Kidney (tissue), 14 donors: Measurements from ENCODE around the gene TRIO. TPM values are rescaled to one million over a fixed set of nuclear protein-coding genes. Genes with fewer than 3 reads are reported as not detected.
"Not testable (repeated sequence)": the region's sequence is repeated elsewhere in the genome, so short reads cannot be mapped to it uniquely, and the experiment has no call there.

ENCODE experiments used
- DNase-seq, 5 donors: peaks; one replicate each; pipeline ENCODE4 v3.0.0-alpha.2; 2013 to 2020
- FAIRE-seq: peaks from 2 replicates; lab custom pipeline; 2012; peaks lifted over from hg19 to GRCh38; lab: Jason Lieb, UNC
- H3K27ac ChIP-seq, 2 donors: one replicate each; pipeline ENCODE4 v1.7.0; 2013; ENCODE audit warnings: low read depth in 2 of 2, low read length in 2 of 2, inconsistent platforms in 1 of 2
- H3K27me3 ChIP-seq: one replicate; pipeline ENCODE4 v1.7.1; 2013; ENCODE audit warnings: low read length, inconsistent platforms; ENCODE audit not compliant: control insufficient read depth, insufficient read depth
- H3K36me3 ChIP-seq, 3 donors: one replicate each; pipeline versions ENCODE4 v1.7.0 to v1.7.1; 2013; ENCODE audit warnings: low read length in 3 of 3, control low read depth in 1 of 3, inconsistent platforms in 1 of 3; ENCODE audit not compliant: insufficient read depth in 3 of 3, control insufficient read depth in 2 of 3
- H3K4me1 ChIP-seq, 3 donors: one replicate each; pipeline versions ENCODE4 v1.7.0 to v1.7.1; 2013; ENCODE audit warnings: low read length in 3 of 3, inconsistent platforms in 1 of 3, low read depth in 1 of 3; ENCODE audit not compliant: control insufficient read depth in 2 of 3, insufficient read depth in 2 of 3
- H3K4me3 ChIP-seq, 3 donors: one replicate each; pipeline versions ENCODE4 v1.7.0 to v1.8.1; 2013; ENCODE audit warnings: low read length in 3 of 3, control low read depth in 1 of 3, inconsistent platforms in 1 of 3
- H3K9ac ChIP-seq, 3 donors: one replicate each; pipeline versions ENCODE4 v1.7.0 to v1.7.1; 2013; ENCODE audit warnings: low read length in 3 of 3, control low read depth in 1 of 3, inconsistent platforms in 1 of 3
- H3K9me3 ChIP-seq, 3 donors: one replicate each; pipeline versions ENCODE4 v1.7.0 to v1.7.1; 2013; ENCODE audit warnings: low read length in 3 of 3, control low read depth in 1 of 3, inconsistent platforms in 1 of 3; ENCODE audit not compliant: control insufficient read depth in 2 of 3, insufficient read depth in 1 of 3
- CTCF ChIP-seq: IDR thresholded peaks from 3 replicates; pipeline ENCODE4 v1.5.1; 2012; ENCODE audit warnings: mild to moderate bottlenecking, moderate library complexity, borderline replicate concordance; ENCODE audit not compliant: insufficient read depth; ENCODE audit errors: extremely low read depth
- intact Hi-C: fragments of 100-400 bp; cut with DNase I; formaldehyde crosslinking; loops from one replicate; pipeline ENCODE4 v1.11.1; 2022
- polyA plus RNA-seq: library from polyadenylated mRNA; stranded (reverse); fragments of 350-450 nt; fragmentation: Illumina TruSeq; extraction: RNeasy Lipid Tissue Mini Kit (QIAGEN cat#74804); gene quantifications from one replicate; pipeline ENCODE4 v1.2.3, GENCODE V29; 2014; ENCODE audit warnings: low read depth, low replicate concordance; ENCODE audit not compliant: insufficient read depth
- total RNA-seq: library from RNA; stranded (reverse); fragmentation: NEBNext Ultra II Directional; extraction: Animal tissue kit (Norgen Biotek cat#: 25700); gene quantifications from one replicate; pipeline ENCODE4 v1.2.1, GENCODE V29; 2021
- donor health status: control.
- donor health status: control.
- donor health status: control.
- donor health status: control.
- donor health status: control.
- donor health status: DM: yes; HTN: yes; CAD: no.
- donor health status: Normal renal cell carcinoma (clear cell type).

TRIO gene
- total and polyA plus RNA-seq, 2 donors from 2014 or later: 9.5 to 149 TPM

DNA sequence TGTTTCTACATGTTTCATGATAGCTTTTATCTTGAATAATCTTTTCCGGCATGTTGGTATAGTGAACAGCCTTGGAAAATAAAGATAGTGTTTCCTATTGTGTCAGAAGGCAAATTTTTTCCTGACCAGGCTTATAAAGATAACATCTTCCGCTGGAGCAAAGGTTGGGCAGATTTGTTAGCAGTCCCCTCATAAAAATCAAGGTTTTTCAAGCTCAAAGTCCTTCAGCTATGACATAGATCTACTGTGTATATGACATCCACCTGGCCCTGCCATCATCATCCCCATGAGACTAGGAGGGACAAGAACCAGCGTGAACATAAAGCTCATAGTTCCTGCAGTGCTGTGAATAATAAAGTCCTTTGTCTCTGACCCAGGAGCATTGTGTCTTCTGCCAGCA, 408.1 kb downstream of the TRIO start:
- no peak for FAIRE-seq
- Histone ChIP-seq H3K4me3 (no peak overlapping the region), H3K9me3 (peaks cover 0 to 6% (median 0%) of the 10 kb centered on the region in 3 donors), H3K4me1 (no peaks in the 10 kb centered on the region), H3K27ac (no peak overlapping the region), H3K27me3 (no peaks in the 10 kb centered on the region), H3K36me3 (no peaks in the 10 kb centered on the region), H3K9ac (no peak overlapping the region)
- intact Hi-C loops: no loop called here
- DNase-seq: no peak
- TF ChIP-seq CTCF: no peak

DNA sequence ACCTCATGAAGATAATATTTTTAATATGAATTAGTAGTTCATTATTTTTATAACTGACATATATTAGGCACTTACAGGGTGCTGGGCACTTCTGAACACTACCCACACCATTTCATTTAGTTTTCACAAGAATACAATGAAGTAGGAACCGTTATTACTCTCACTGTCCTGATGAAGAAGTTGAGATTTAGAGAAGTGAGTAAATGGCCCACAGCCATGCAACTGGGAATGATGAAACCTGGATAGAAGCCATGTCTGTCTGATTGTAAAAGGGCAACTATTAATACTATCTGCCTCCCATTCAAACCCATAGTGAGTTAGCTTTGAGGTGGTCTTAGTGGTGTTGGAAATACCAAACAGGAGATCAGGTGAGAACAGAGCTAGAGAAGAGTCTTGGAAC, 408.9 kb downstream of the TRIO start:
- DNase-seq (no peak), FAIRE-seq (no peak)
- Histone ChIP-seq H3K27ac (no peak overlapping the region), H3K4me3 (no peak overlapping the region), H3K9me3 (no peaks in the 10 kb centered on the region), H3K9ac (no peak overlapping the region), H3K4me1 (no peaks in the 10 kb centered on the region), H3K27me3 (no peaks in the 10 kb centered on the region), H3K36me3 (no peaks in the 10 kb centered on the region)
- no peak for TF ChIP-seq CTCF
- intact Hi-C loops: no loop called here

- DNase-seq, H3K36me3 ChIP-seq, intact Hi-C loops, H3K9ac ChIP-seq, FAIRE-seq, H3K4me3 ChIP-seq, H3K4me1 ChIP-seq, H3K27ac ChIP-seq, H3K27me3 ChIP-seq, H3K9me3 ChIP-seq: not testable (repeated sequence)
Observed at GRCh38 chr5:14554288-14554687, 411.1 kb downstream of the TRIO start.

DNA sequence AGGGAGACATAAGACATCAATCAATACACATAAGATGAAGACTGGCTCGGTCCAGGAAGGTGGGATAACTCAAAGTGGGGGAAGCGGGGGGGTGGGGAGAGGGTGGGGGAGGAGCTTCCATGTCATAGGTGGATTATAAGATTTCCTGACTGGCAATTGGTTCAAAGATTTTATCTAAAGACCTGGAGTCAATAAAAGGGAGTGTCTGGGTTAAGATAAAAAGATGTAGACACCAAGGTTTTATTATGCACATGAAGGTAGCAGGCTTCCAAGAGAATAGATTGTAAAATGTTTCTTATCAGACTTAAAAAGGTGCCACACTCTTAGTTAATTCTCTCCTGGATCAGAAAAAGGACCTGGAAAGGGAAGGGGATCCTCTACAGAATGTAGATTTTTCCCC, 412.9 kb downstream of the TRIO start:
- no peak overlapping the region for H3K9ac ChIP-seq
- H3K36me3 ChIP-seq: no peaks in the 10 kb centered on the region
- no peaks in the 10 kb centered on the region for H3K9me3 ChIP-seq
- peaks cover 0 to 2% (median 0%) of the 10 kb centered on the region in 3 donors for H3K4me1 ChIP-seq
- no peak overlapping the region for H3K4me3 ChIP-seq
- DNase-seq (no peak), FAIRE-seq (no peak)
- no peaks in the 10 kb centered on the region for H3K27me3 ChIP-seq
- intact Hi-C loops: no loop called here
- H3K27ac ChIP-seq: no peak overlapping the region
- no peak for TF ChIP-seq CTCF
